GM08714 (cell line): ENCODE measurements around the gene ATP5PF.
A peak's percentile ranks its signal among the peaks of the same experiment; 100 is the strongest.
"Not testable (repeated sequence)": the region's sequence is repeated elsewhere in the genome, so short reads cannot be mapped to it uniquely, and the experiment has no call there.

Experiments used
- H3K4me3 ChIP-seq: fragments of 200-500 bp; sonication (Bioruptor generic); 2 replicates; pipeline ENCODE4 v1.5.1; 2014; ENCODE audit warnings: mild to moderate bottlenecking, low read length, inconsistent platforms
- ZNF274 ChIP-seq: IDR thresholded peaks from 2 replicates; pipeline ENCODE4 v1.6.1; 2012; ENCODE audit warnings: mild to moderate bottlenecking, low read depth, low read length

Gene ATP5PF, protein sequence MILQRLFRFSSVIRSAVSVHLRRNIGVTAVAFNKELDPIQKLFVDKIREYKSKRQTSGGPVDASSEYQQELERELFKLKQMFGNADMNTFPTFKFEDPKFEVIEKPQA

DNA sequence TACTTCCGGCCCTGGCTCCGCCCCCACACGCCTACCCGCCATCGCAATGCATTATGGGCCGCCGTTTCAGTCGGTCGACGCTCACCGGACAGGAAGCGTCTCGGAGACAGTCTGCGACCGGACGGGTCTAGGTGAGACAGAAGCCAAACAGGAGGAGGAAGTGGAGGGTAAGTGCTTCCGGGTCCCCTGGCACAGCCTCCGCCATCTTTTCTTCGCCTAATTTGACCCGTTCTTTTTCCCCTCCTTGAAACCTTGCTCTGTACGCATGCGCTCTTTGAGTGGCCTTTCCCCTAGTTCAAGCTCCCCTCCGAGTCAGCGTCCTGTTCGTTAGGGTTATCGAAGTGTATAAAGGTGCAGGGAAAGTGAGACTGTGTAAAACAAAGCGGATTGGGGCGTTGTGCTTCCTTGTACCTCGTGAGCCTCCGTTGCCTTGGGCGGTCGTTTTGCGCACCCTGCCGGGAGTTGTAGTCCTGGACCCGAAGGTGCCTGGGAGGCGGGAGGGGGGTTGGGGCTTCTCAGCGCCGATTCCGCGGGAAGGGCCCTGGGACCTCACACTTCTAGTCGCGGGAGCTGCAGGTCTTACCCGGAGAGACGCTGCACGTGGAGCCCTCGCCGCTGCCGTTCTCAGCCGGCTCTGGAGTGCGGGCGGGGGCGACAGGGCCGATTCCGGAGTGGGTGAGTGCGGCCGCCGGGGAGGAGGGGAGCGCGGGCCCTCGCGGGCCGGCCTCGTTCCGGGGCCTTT, at the start of gene ATP5PF, which contains the start of gene GABPA:
ATP5PF (minus strand) TSS at position 1 of the 742 bp plus-strand sequence. CDS start 5,110 bp downstream, outside the sequence.
GABPA (plus strand) TSS at position 69 of the 742 bp plus-strand sequence. CDS start 6,627 bp downstream, outside the sequence.
- peak within 1 kb of the TSS; percentile 98 for H3K4me3 ChIP-seq
- no peak for TF ChIP-seq ZNF274

DNA sequence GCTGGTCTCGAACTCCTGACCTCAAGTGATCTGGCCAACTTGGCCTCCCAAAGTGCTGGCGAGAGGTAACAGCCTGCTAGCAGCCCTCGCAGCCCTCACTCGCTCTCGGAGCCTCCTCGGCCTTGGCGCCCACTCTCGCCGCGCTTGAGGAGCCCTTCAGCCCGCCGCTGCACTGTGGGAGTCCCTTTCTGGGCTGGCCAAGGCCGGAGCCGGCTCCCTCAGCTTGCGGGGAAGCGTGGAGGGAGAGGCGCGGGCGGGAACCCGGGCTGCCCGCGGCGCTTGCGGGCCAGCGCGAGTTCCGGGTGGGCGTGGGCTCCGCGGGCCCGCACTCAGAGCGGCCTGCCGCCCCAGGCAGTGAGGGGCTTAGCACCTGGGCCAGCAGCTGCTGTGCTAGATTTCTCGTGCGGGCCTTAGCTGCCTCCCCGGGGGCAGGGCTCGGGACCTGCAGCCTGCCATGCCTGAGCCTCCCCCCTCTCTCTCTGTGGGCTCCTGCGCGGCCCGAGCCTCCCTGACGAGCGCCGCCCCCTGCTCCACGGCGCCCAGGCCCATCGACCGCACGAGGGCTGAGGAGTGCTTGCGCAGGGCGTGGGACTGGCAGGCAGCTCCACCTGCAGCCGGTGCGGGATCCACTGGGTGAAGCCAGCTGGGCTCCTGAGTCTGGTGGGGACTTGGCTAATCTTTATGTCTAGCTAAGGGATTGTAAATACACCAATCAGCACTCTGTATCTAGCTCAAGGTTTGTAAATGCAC, 43.6 kb upstream of the ATP5PF start:
- not testable (repeated sequence) for H3K4me3 ChIP-seq

DNA sequence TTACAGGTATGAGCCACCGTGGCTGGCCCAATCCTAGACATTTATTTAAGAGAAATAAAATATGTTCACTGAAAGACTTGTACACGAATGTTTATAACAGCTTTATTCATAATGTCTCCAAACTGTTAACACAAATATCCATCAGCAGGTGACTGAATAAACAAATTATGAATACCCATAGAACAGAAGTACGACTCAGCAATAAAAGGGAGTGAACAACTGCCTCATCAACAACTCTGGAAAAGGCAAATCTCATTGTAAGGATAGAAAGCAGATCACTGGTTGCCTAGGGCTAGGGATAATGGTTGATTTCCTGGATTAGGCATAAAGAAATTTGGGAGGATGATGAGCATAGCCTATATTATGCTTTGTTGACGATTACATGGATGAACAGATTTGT, 41.7 kb upstream of the ATP5PF start:
- no peak overlapping the region for H3K4me3 ChIP-seq
- TF ChIP-seq ZNF274: no peak

DNA sequence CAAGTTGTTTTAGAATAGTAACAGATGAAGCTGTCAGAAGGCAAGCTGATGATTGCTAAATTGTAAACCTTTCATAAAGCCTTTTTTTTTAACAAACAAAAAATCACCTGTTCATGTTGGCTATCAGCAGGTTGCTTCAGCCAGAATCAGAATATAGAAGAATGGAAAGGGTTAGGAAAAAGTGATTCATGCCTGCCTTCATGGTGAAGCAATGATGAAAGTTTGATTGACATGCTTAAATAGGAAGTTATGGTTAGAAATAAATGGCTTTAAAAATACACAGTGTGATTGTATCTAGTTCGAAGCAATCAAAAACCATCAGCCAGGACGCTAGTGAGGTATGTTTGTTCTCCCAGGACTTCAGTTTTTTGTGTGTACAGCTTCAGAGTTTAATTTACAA, 38.0 kb upstream of the ATP5PF start:
- TF ChIP-seq ZNF274: no peak
- no peak overlapping the region for H3K4me3 ChIP-seq

DNA sequence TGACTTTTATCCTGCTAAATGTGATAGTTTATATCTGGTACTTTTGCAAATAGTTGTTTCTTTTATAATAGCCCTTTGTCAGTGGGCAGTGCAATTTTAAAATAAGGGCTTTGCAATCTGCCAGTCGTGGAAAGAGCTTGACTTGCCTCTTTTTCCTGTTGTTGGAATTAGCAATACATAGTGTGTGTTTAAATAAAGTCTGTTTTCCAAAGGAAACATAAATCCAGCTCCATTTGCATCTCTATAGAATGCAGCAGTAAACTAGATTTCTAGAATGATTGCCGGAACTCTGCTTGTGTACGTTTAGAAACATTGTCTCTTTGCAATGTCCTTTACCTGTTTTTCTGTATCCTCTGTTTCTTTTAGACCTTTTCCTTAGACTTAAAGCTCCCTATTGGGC, 33.2 kb upstream of the ATP5PF start:
- no peak for TF ChIP-seq ZNF274
- no peak overlapping the region for H3K4me3 ChIP-seq

DNA sequence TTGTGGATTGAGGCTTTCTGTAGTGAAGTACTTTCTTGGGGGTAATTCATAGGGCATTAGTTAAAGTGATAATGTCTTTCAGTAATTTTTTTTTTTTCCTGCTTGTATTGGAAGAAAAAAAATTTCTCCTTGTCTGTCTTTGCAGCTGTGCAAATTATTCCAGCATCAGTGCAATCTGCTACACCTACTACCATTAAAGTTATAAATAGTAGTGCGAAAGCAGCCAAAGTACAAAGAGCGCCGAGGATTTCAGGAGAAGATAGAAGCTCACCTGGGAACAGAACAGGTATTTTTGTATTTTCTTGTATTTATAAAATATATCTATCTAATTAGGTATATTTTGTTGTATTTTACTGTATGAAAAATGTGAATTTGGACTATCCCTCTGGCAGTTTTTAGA, 29.4 kb upstream of the ATP5PF start:
- no peak overlapping the region for H3K4me3 ChIP-seq
- TF ChIP-seq ZNF274: no peak

DNA sequence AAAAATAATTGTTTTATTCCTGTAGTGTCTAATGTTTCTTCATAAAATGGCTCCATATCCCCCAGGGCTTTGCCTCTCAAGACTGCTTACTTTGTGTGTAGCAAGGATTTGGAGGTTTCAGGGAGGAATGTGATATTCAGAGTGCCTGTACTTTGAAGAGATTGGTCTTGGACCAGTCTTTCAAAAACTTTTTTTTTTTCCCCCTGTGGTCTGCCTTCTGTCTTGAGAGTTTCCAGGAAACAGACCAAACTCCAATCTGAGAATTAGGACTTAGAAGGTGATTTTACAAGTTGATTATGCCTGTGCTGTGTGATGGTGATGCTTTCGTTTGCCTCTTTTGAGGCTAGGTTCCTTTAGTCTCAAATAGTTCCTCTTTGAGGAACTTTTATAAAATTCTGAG, 26.0 kb upstream of the ATP5PF start:
- H3K4me3 ChIP-seq: no peak overlapping the region
- TF ChIP-seq ZNF274: no peak

DNA sequence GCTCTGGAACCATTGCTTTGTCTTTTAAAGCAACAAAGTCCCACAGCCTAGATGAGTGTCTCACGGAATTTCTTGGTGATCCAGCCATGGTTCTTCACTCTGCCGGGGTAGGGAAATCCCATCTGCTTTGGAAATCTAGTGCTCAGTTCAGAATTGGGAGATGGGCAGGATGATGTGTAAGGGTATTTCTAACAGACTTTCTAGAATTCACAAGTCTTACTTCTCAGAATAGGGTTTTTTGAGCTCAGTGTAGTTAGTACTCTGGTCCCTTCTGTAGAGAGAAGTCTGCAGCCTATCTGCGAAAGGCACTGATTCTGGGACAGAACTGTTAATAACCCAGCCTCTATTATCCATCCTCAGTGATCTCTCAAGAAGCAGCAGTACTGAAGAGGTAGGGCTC, 25.4 kb upstream of the ATP5PF start:
- no peak overlapping the region for H3K4me3 ChIP-seq
- TF ChIP-seq ZNF274: no peak

DNA sequence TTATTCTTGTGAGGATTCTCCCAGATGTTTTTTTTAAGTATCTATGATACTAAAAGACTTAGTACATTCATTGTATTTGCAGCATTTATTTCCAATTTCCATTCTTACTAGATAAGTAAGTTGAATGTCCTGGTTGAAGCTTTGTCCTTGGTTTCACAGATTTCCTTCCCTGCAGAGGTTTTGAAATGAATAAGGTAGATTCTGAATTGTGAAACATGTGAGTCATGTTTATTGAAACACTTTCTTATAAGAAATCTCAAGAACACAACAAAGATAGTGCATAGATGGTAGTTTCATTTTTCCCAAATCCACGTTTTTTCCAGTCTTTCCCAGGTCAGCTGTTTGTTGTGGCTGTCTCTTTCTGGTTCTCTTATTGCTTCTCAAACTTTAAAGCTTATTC, 24.9 kb upstream of the ATP5PF start:
- TF ChIP-seq ZNF274: no peak

DNA sequence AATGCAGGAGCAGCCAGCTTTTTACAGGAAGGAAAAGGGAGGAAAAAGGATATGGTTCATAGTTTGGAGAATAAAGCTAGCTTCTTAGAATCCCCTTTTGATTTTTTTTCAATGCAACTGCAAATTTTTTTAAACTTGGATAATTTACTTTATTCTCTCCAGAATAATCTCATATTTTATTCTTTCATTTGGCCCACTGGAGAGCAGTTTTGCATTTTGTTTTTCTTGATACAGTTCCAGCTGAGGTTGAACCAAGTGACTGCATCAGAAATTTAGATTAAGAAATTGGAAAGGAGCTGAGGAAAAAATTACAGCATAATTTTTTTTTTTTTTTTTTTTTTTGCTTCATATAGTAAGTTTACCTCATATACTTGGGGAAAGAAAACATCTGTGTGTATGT, 22.8 kb upstream of the ATP5PF start:
- TF ChIP-seq ZNF274: no peak
- no peak overlapping the region for H3K4me3 ChIP-seq

More for the DNA sequence above, 24.9 kb upstream of the ATP5PF start:
- H3K4me3 ChIP-seq: no peak overlapping the region

DNA sequence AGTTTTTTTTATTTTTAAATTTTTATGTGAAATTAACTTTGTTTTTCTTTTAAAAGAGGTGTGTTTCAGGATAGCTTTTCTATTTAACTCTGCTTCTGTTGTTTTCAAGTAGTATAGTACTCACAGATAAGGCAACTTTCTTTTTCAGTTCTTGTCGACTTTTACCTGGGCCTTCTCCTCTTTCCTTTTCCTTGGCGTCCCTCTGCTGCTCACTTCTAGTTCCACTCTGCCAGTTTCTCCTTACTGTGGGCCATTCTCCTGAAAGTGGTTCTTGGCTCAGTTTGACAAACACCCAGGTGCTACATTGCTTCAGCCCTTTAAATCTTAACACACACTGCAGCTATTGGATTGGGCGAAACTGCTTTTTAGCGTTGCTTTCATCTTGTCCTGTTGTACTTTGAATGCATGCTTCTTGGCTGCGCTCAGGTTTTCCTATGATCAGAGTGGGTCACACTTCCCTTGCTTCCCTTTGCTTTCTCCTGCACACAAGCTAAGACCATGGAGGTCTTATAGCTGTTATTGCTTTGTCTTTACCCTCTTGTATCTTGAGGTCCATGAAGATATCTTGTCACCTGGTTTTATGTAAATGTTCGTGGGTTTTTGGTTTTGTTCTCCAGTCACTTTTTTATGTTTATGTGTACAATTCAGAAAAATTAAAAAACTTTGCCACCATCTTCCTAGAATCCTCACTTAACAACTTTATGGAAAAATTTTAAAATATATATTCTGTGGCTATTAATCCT, 21.7 kb upstream of the ATP5PF start:
- no peak for TF ChIP-seq ZNF274

DNA sequence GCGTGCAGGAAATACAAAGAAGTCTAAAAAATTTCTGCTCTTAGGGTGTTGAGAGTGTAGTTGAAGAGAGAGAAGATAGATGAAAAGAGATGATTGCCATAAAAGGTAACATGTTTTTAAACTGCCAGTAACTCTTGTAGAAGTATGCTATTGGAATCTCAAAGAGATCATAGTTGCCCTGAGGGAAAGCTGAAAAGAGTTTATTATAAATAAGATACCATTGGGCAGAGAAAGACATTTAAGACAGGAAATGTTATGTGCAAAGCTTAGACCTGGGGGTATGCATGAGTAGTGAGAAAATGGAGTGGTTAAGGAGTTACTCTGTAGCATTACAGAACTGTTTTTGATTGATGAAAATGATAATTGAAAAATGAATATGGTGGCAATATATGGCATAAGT, 17.7 kb upstream of the ATP5PF start:
- no peak overlapping the region for H3K4me3 ChIP-seq
- no peak for TF ChIP-seq ZNF274

More for the DNA sequence above, 21.7 kb upstream of the ATP5PF start:
- no peak overlapping the region for H3K4me3 ChIP-seq

DNA sequence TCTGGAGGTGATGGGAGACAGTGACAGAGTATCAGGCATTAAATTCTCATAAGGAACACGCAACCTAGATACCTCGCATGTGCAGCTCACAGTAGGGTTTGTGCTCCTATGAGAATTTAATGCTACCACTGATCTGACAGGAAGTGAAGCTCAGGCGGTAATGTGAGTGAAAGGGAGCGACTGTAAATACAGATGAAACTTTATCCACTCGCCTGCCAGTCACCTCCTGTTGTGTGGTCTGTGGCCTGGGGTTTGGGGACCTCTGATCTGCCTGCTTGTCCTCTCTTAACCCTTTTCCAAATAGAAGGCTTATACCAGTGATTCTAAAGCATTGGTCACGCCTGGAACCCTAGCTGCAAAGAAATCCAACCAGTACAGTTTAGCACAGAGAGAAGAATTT, 15.4 kb upstream of the ATP5PF start:
- TF ChIP-seq ZNF274: no peak
- no peak overlapping the region for H3K4me3 ChIP-seq

DNA sequence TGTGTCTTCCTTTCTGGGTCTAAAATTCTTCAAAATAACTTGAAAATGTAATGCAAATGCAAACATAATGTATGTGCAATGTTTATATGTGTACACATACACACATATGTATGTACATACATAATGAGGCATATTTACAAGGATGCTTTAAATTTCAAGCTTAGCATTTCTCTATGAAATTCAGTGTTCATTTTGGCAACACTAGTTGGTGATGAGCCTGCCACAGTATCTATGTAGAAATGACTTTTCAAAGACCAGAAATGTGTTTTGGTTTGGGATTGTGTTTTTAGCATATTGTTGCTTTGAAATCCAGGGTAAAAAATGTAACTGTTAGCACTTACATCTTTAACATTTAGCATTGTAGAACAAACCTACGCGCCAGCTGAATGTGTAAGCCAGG, 10.2 kb upstream of the ATP5PF start:
- TF ChIP-seq ZNF274: no peak
- no peak overlapping the region for H3K4me3 ChIP-seq
